OCI-LY1 (cell line): ENCODE results near the gene GLT6D1.

Experiments
- H2AFZ ChIP-seq: fragments of 200-600 bp; sonication (generic), shearing (Covaris generic); 2 replicates; pipeline ENCODE4 v1.6.0; 2014; ENCODE audit warnings: antibody characterized with exemption, mild to moderate bottlenecking, low read length
- H3F3A ChIP-seq: fragments of 200-600 bp; sonication (generic), shearing (Covaris generic); 2 replicates; pipeline ENCODE4 v1.6.0; 2014; ENCODE audit warnings: mild to moderate bottlenecking, antibody characterized with exemption, low read length, moderate library complexity; ENCODE audit not compliant: insufficient read depth
- H3K27ac ChIP-seq: fragments of 200-600 bp; sonication (generic); 2 replicates; pipeline ENCODE4 v1.5.1; 2014; ENCODE audit warnings: low read length, mixed run types, mild to moderate bottlenecking, low read depth; ENCODE audit not compliant: poor library complexity, severe bottlenecking
- H3K27me3 ChIP-seq: fragments of 200-600 bp; sonication (generic); 2 replicates; pipeline ENCODE4 v1.6.0; 2014; ENCODE audit warnings: antibody characterized with exemption, mild to moderate bottlenecking, low read length, moderate library complexity; ENCODE audit not compliant: insufficient read depth
- H3K36me3 ChIP-seq: fragments of 200-600 bp; sonication (generic); 2 replicates; pipeline ENCODE4 v1.6.1; 2014; ENCODE audit warnings: mild to moderate bottlenecking, antibody characterized with exemption, low read length, moderate library complexity, mixed read lengths; ENCODE audit not compliant: insufficient read depth
- H3K4me1 ChIP-seq: fragments of 200-600 bp; sonication (generic); 2 replicates; pipeline ENCODE4 v1.5.1; 2014; ENCODE audit warnings: mild to moderate bottlenecking, low read length, moderate library complexity; ENCODE audit not compliant: insufficient read depth, severe bottlenecking
- H3K4me2 ChIP-seq: fragments of 200-600 bp; sonication (generic), shearing (Covaris generic); 2 replicates; pipeline ENCODE4 v1.6.1; 2014; ENCODE audit warnings: low read length
- H3K4me3 ChIP-seq: fragments of 200-600 bp; sonication (generic); 2 replicates; pipeline ENCODE4 v1.5.1; 2014; ENCODE audit warnings: low read length, low read depth, mild to moderate bottlenecking, mixed read lengths; ENCODE audit not compliant: poor library complexity, severe bottlenecking
- H3K79me2 ChIP-seq: fragments of 200-600 bp; shearing (Covaris generic); 2 replicates; pipeline ENCODE4 v1.6.1; 2016; ENCODE audit warnings: mixed run types, low read length, mixed read lengths; ENCODE audit not compliant: insufficient read depth
- H3K9ac ChIP-seq: fragments of 200-600 bp; sonication (generic), shearing (Covaris generic); 2 replicates; pipeline ENCODE4 v1.6.1; 2014; ENCODE audit warnings: mild to moderate bottlenecking, low read length, mixed read lengths
- H3K9me2 ChIP-seq: fragments of 200-600 bp; sonication (generic), shearing (Covaris generic); 2 replicates; pipeline ENCODE4 v1.6.1; 2014; ENCODE audit warnings: low read depth, mild to moderate bottlenecking, low read length, mixed read lengths
- H3K9me3 ChIP-seq: fragments of 200-600 bp; shearing (Covaris generic); 2 replicates; pipeline ENCODE4 v1.6.1; 2014; ENCODE audit warnings: low read length, mixed read lengths
- H4K20me1 ChIP-seq: fragments of 200-600 bp; sonication (generic), shearing (Covaris generic); 2 replicates; pipeline ENCODE4 v1.6.0; 2016; ENCODE audit warnings: mild to moderate bottlenecking, low read length; ENCODE audit not compliant: insufficient read depth
- CTCF ChIP-seq: fragments of 200-600 bp; sonication (generic), shearing (Covaris generic); IDR thresholded peaks from 2 replicates; pipeline ENCODE4 v1.5.1; 2017; ENCODE audit warnings: mild to moderate bottlenecking, antibody characterized with exemption, low read length, moderate library complexity, mixed read lengths
- EZH2 ChIP-seq: fragments of 200-600 bp; sonication (generic), shearing (Covaris generic); IDR thresholded peaks from 2 replicates; pipeline ENCODE4 v1.8.0; 2017; ENCODE audit warnings: borderline replicate concordance, mixed run types, mild to moderate bottlenecking, antibody characterized with exemption, low read length, moderate library complexity, mixed read lengths

GLT6D1 gene

DNA sequence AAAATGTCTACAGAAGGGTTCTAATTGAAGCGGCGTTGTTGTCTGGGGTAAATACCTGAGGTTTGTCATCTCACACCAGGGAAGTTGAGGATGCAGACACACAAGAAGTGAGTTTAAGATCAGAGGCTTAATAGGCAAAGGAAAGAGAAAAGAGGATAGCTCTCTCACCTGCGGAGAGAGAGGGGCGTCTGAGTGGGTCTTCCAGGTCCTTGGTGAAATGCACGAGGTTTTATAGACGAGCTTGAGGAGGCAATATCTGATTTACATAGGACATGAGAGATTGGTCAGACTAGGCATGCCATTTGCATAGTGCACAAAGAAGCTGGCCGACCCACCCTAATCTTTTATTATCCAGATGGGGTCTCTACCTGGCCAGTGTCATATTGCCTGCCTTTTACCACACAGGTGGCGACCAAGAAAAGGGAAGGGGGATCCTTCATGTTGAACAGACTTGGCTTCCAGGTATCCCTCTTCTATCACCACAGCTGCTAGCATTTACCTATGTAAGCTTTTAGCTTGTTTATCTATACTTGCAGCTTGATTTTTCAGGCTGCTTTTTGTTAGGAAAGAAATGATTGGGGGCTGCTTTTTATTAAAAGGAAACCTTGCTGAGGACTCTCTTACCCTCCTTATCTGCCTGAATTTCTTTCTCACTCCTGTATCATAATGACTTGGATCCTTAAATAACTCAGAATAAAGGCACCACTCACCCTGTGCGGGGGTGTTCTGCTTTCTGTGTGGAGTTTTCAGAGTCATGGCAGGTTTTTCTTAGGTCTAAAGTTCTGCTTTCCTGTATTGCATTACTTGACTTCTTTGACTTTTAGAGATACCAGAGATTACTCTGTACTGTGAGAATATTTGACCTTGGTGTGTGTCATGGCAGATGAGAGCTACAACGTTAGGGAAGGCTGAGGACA is 9.4 kb upstream of the GLT6D1 start:
- no peaks in the 10 kb centered on the region for H3K36me3 ChIP-seq

DNA sequence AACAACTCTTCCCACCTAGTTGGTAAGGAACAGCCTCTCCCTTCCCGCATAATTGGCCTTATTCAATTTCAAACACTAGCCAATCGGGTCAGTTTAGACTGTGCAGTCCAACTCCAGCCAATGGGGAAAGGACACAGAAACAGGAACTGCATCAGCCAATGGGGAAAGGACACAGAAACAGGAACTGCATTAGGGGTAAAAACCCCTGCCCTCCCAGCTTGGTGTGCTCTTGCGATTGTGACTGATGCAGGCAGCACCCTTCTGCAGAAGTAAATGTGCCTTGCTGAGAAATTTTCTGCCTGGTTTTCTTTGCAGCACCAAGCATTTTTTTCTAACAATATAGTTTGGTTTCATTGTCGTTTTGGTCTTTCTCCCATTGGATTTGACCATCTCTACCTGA is 8.5 kb upstream of the GLT6D1 start:
- Histone ChIP-seq H4K20me1 (no peaks in the 10 kb centered on the region), H3K27me3 (no peaks in the 10 kb centered on the region; the same call in 1 of the 2 replicates), H3K4me1 (no peaks in the 10 kb centered on the region), H3K36me3 (no peaks in the 10 kb centered on the region), H2AFZ (no peak overlapping the region), H3F3A (no peaks in the 10 kb centered on the region), H3K4me2 (no peak overlapping the region), H3K9ac (no peak overlapping the region), H3K4me3 (no peak overlapping the region), H3K79me2 (no peaks in the 10 kb centered on the region), H3K9me2 (no peaks in the 10 kb centered on the region), H3K27ac (no peak overlapping the region), H3K9me3 (peaks cover 19% of the 10 kb centered on the region)
- TF ChIP-seq EZH2, result no peak
- no peak for TF ChIP-seq CTCF

More for the DNA sequence above, 9.4 kb upstream of the GLT6D1 start:
- Histone ChIP-seq H3K4me1 (no peaks in the 10 kb centered on the region), H3K9me2 (no peaks in the 10 kb centered on the region), H2AFZ (no peak overlapping the region), H3K4me3 (no peak overlapping the region), H3K4me2 (no peak overlapping the region), H3K9me3 (peaks cover 19% of the 10 kb centered on the region), H3F3A (no peaks in the 10 kb centered on the region), H4K20me1 (no peaks in the 10 kb centered on the region), H3K79me2 (no peaks in the 10 kb centered on the region), H3K27me3 (peaks cover 1% of the 10 kb centered on the region; the same call in 1 of the 2 replicates), H3K27ac (no peak overlapping the region), H3K9ac (no peak overlapping the region)
- TF ChIP-seq CTCF, result no peak
- TF ChIP-seq EZH2, result no peak

GRCh38 chr9:135644631-135645218 is 5.4 kb upstream of the GLT6D1 start:
- Histone ChIP-seq H4K20me1 (no peaks in the 10 kb centered on the region), H3K4me3 (no peak overlapping the region), H3F3A (no peaks in the 10 kb centered on the region), H3K36me3 (no peaks in the 10 kb centered on the region), H3K27ac (no peak overlapping the region), H3K79me2 (no peaks in the 10 kb centered on the region), H3K27me3 (no peaks in the 10 kb centered on the region; the same call in 1 of the 2 replicates), H3K4me2 (no peak overlapping the region), H2AFZ (no peak overlapping the region), H3K9me2 (no peaks in the 10 kb centered on the region), H3K9me3 (peaks cover 16% of the 10 kb centered on the region), H3K9ac (no peak overlapping the region), H3K4me1 (no peaks in the 10 kb centered on the region)
- no peak for TF ChIP-seq EZH2
- TF ChIP-seq CTCF, result no peak
